Kidney epithelial cell (primary cell): ENCODE data around the gene XRCC6. TPM values are rescaled to one million over a fixed set of nuclear protein-coding genes. Genes with fewer than 3 reads are reported as not detected.

Source experiments
- DNase-seq: peaks from one replicate; pipeline ENCODE4 v3.0.0-alpha.2; 2010; ENCODE audit warnings: low read depth
- H3K27me3 ChIP-seq: 2 replicates; pipeline ENCODE4 v1.6.0; 2011; ENCODE audit warnings: low read length; ENCODE audit not compliant: control insufficient read depth, insufficient read depth
- H3K36me3 ChIP-seq: 2 replicates; pipeline ENCODE4 v1.5.1; 2011; ENCODE audit warnings: low read length; ENCODE audit not compliant: control insufficient read depth, insufficient read depth
- H3K4me3 ChIP-seq: 2 replicates; pipeline ENCODE4 v1.5.1; 2011; ENCODE audit warnings: low read depth, mild to moderate bottlenecking, control low read depth, low read length
- total RNA-seq: library from RNA; depleted of rRNA; stranded (reverse); fragments of >200 nt; gene quantifications from 2 replicates; pipeline ENCODE4 v1.2.3, GENCODE V29; 2015
- TF ChIP-seq, protein P1 (sequence below): IDR thresholded peaks from 2 replicates; pipeline ENCODE4 v1.5.1; 2011; ENCODE audit warnings: mild to moderate bottlenecking, moderate library complexity, low read length, control low read depth, inconsistent platforms; ENCODE audit not compliant: insufficient read depth, poor library complexity, severe bottlenecking

XRCC6 gene
- total RNA-seq, 1 donor from 2014 or later: 296 TPM

DNA sequence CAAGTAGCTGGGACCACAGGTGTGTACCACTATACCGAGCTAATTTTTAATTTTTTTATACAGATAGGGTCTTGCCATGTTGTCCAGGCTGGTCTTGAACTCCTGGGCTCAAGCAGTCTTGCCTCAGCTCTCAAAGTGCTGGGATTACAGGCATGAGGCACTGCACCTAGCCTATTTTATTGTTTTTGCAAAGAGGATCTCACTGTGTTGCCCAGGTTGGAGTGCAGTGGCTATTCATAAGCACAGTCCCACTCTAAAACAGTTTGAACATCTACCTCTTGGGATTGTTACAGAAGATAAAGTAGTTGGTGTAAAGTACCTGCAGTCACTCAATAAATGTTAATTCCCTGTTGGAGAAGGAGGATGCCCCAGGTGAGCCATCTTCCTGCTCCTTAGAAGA lies 29.1 kb downstream of the XRCC6 start:
- no peak for DNase-seq
- H3K27me3 ChIP-seq: no peaks in the 10 kb centered on the region
- H3K36me3 ChIP-seq: peaks cover 10% of the 10 kb centered on the region

DNA sequence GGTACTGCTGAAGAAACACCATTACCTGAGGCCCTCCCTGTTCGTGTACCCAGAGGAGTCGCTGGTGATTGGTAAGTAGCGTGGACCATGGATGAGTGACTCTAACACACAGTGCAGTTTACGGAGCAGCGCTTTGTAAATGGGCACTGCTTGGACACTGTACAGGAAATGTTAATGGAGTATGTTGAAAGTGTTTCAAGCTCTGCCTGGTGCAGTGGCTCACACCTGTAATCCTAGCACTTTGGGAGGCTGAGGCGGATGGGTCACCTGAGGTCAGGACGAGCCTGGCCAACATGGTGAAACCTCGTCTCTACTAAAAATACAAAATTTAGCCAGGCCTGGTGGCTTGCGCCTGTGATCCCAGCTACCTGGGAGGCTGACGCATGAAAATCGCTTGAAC lies 29.7 kb downstream of the XRCC6 start:
- peaks cover 10% of the 10 kb centered on the region for H3K36me3 ChIP-seq
- H3K27me3 ChIP-seq: no peaks in the 10 kb centered on the region
- TF ChIP-seq, protein P1, sequence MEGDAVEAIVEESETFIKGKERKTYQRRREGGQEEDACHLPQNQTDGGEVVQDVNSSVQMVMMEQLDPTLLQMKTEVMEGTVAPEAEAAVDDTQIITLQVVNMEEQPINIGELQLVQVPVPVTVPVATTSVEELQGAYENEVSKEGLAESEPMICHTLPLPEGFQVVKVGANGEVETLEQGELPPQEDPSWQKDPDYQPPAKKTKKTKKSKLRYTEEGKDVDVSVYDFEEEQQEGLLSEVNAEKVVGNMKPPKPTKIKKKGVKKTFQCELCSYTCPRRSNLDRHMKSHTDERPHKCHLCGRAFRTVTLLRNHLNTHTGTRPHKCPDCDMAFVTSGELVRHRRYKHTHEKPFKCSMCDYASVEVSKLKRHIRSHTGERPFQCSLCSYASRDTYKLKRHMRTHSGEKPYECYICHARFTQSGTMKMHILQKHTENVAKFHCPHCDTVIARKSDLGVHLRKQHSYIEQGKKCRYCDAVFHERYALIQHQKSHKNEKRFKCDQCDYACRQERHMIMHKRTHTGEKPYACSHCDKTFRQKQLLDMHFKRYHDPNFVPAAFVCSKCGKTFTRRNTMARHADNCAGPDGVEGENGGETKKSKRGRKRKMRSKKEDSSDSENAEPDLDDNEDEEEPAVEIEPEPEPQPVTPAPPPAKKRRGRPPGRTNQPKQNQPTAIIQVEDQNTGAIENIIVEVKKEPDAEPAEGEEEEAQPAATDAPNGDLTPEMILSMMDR: no peak
- H3K4me3 ChIP-seq: no peak overlapping the region
- DNase-seq: no peak

More for the DNA sequence above, 29.1 kb downstream of the XRCC6 start:
- H3K4me3 ChIP-seq: no peak overlapping the region
- TF ChIP-seq, protein P1: no peak

DNA sequence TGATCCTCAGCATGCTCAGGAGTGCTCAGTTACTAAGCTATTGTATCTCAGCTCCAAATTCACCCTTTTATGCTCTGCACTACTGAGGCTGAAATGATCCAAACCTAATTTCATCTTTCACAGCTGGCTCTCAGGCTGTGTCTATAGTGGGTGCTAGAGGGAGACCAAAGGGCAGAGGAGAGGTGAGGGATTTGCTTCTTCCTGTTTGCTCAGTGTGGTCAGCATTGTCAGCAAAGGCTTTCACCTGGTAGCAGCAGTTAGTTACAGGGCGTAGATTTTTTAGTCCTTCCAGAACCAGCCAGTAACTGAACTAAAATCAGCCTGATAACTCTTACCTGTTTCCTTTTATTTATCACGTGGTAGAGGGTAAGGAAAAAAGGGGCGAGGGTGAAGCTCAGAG lies 33.2 kb downstream of the XRCC6 start:
- H3K36me3 ChIP-seq: peaks cover 10% of the 10 kb centered on the region
- H3K4me3 ChIP-seq: no peak overlapping the region
- no peaks in the 10 kb centered on the region for H3K27me3 ChIP-seq
- TF ChIP-seq, protein P1: no peak
- DNase-seq: no peak

DNA sequence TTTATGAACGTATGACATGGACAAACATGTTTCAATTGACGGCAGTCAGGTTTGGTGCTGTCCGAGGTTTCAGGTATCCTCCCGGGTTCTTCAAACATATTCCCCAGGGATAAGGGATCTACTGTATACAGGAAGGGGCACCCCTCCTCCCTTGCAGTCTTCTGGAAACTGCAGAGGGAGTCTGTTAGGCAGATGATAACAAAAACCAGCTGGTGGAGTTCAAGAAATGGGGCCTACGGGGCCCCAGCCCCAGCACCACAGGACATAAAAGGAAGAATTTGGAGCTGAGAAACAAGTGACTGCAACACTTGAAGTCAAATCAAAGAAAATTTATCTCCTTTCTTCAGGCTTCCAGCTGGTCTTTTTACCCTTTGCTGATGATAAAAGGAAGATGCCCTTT lies 35.5 kb downstream of the XRCC6 start:
- H3K4me3 ChIP-seq: no peak overlapping the region
- no peak for DNase-seq
- peaks cover 8% of the 10 kb centered on the region for H3K36me3 ChIP-seq
- TF ChIP-seq, protein P1: no peak
- no peaks in the 10 kb centered on the region for H3K27me3 ChIP-seq

DNA sequence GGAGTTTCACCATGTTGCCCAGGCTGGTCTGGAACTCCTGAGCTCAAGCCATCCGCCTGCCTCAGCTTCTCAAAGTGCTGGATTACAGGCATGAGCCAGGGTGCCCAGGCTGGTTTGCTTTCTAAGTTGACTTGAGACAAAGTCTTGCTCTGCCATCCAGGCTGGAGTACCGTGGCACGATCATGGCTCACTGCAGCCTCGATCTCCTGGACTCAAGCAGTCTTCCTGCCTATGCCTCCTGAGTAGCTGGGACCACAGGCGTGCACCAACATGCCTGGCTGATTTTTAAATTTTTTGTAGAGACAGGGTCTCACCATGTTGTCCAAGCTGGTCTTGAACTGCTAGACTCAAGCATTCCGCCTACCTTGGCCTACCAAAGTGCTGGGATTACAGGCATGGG lies 36.6 kb downstream of the XRCC6 start:
- Histone ChIP-seq H3K4me3 (no peak overlapping the region), H3K27me3 (no peaks in the 10 kb centered on the region), H3K36me3 (peaks cover 5% of the 10 kb centered on the region)
- TF ChIP-seq, protein P1: no peak
- DNase-seq: no peak

GRCh38 chr22:41658869-41659268 lies 37.8 kb downstream of the XRCC6 start:
- TF ChIP-seq, protein P1: no peak
- H3K27me3 ChIP-seq: no peaks in the 10 kb centered on the region
- no peak for DNase-seq
- no peak overlapping the region for H3K4me3 ChIP-seq
- peaks cover 5% of the 10 kb centered on the region for H3K36me3 ChIP-seq
